Muscle of leg (tissue), 11 donors: ENCODE data around the gene TNRC18. TPM values are rescaled to one million over a fixed set of nuclear protein-coding genes. Genes with fewer than 3 reads are reported as not detected.

Experiments used
- DNase-seq: peaks from one replicate; pipeline ENCODE4 v3.0.0; 2013
- H3K27ac ChIP-seq: one replicate; pipeline ENCODE4 v1.5.1; 2013; ENCODE audit warnings: mild to moderate bottlenecking, low read length, control low read depth
- H3K27me3 ChIP-seq: one replicate; pipeline ENCODE4 v1.6.1; 2013; ENCODE audit warnings: low read length; ENCODE audit not compliant: control insufficient read depth, insufficient read depth
- H3K36me3 ChIP-seq: one replicate; pipeline ENCODE4 v1.6.1; 2013; ENCODE audit warnings: low read length; ENCODE audit not compliant: control insufficient read depth, insufficient read depth
- H3K4me1 ChIP-seq: one replicate; pipeline ENCODE4 v1.6.1; 2013; ENCODE audit warnings: low read length; ENCODE audit not compliant: control insufficient read depth, insufficient read depth
- H3K4me3 ChIP-seq: one replicate; pipeline ENCODE4 v1.5.1; 2013; ENCODE audit warnings: low read length, control low read depth
- H3K9me3 ChIP-seq: replicated peaks from 2 replicates; pipeline ENCODE4 v1.6.1; 2013; ENCODE audit warnings: low read depth, low read length; ENCODE audit not compliant: control insufficient read depth
- WGBS: methylation state at CpG from one replicate; pipeline ENCODE4 v1.1.5; 2013; ENCODE audit warnings: missing lambda C conversion rate; ENCODE audit not compliant: insufficient coverage; 5-methylcytosine and 5-hydroxymethylcytosine counted together
- polyA plus RNA-seq, 8 donors: library from polyadenylated mRNA; unstranded; fragments of 120-200 nt; gene quantifications; one replicate each; pipeline versions ENCODE4 v1.2.1 to v1.2.3, GENCODE V29; 2013; ENCODE audit warnings: inconsistent platforms in 1 of 8, low replicate concordance in 1 of 8; ENCODE audit not compliant: insufficient read length in 8 of 8, insufficient read depth in 1 of 8
- total RNA-seq: library from RNA; stranded (reverse); fragments of 120-200 nt; gene quantifications from one replicate; pipeline ENCODE4 v1.2.4, GENCODE V29; 2013

The TNRC18 gene
- total and polyA plus RNA-seq, 9 donors, result 18.3 to 81.3 (median 56.6) TPM

GRCh38 chr7:5452470-5452899 lies 28.9 kb upstream of the TNRC18 start:
- Histone ChIP-seq H3K4me1 (peaks cover 28% of the 10 kb centered on the region), H3K4me3 (no peak overlapping the region), H3K9me3 (no peaks in the 10 kb centered on the region), H3K27me3 (no peaks in the 10 kb centered on the region), H3K36me3 (no peaks in the 10 kb centered on the region), H3K27ac (no peak overlapping the region)
- no peak for DNase-seq
- 60% methylated on average over 11 of the region's 12 CpGs for WGBS

GRCh38 chr7:5451391-5451790 lies 27.8 kb upstream of the TNRC18 start:
- no peaks in the 10 kb centered on the region for H3K27me3 ChIP-seq
- no peaks in the 10 kb centered on the region for H3K9me3 ChIP-seq
- no peak overlapping the region for H3K27ac ChIP-seq
- H3K4me3 ChIP-seq, result no peak overlapping the region
- H3K36me3 ChIP-seq, result no peaks in the 10 kb centered on the region
- DNase-seq, result no peak
- peaks cover 27% of the 10 kb centered on the region for H3K4me1 ChIP-seq
- 55% methylated on average over 13 of the region's 13 CpGs for WGBS

GRCh38 chr7:5450549-5451327 lies 27.1 kb upstream of the TNRC18 start:
- peak; percentile 81 for DNase-seq
- no peaks in the 10 kb centered on the region for H3K36me3 ChIP-seq
- no peaks in the 10 kb centered on the region for H3K9me3 ChIP-seq
- H3K4me1 ChIP-seq, result peaks cover 27% of the 10 kb centered on the region
- no peaks in the 10 kb centered on the region for H3K27me3 ChIP-seq
- no peak overlapping the region for H3K27ac ChIP-seq
- 17% methylated on average over 10 of the region's 19 CpGs for WGBS
- no peak overlapping the region for H3K4me3 ChIP-seq

- no peak overlapping the region for H3K27ac ChIP-seq
- no peak overlapping the region for H3K4me3 ChIP-seq
- peaks cover 27% of the 10 kb centered on the region for H3K4me1 ChIP-seq
- H3K9me3 ChIP-seq, result no peaks in the 10 kb centered on the region
- 60% methylated on average over 4 of the region's 15 CpGs for WGBS
- peak; percentile 79 for DNase-seq
- no peaks in the 10 kb centered on the region for H3K27me3 ChIP-seq
- H3K36me3 ChIP-seq, result no peaks in the 10 kb centered on the region
These were observed 24.9 kb upstream of the TNRC18 start for GRCh38 chr7:5448378-5449037.

GRCh38 chr7:5445981-5446594 lies 22.5 kb upstream of the TNRC18 start:
- DNase-seq, result no peak
- Histone ChIP-seq H3K27me3 (no peaks in the 10 kb centered on the region), H3K36me3 (no peaks in the 10 kb centered on the region), H3K27ac (no peak overlapping the region), H3K4me3 (no peak overlapping the region), H3K4me1 (peaks cover 19% of the 10 kb centered on the region), H3K9me3 (no peaks in the 10 kb centered on the region)
- 28% methylated on average over 16 of the region's 19 CpGs for WGBS

- DNase-seq, result no peak
- H3K27ac ChIP-seq, result no peak overlapping the region
- no peaks in the 10 kb centered on the region for H3K27me3 ChIP-seq
- H3K9me3 ChIP-seq, result no peaks in the 10 kb centered on the region
- H3K36me3 ChIP-seq, result no peaks in the 10 kb centered on the region
- WGBS, result 67% methylated on average over 11 of the region's 16 CpGs
- no peak overlapping the region for H3K4me3 ChIP-seq
- H3K4me1 ChIP-seq, result peaks cover 13% of the 10 kb centered on the region
These were observed 20.0 kb upstream of the TNRC18 start for GRCh38 chr7:5443678-5444077.

GRCh38 chr7:5442757-5443305 lies 19.2 kb upstream of the TNRC18 start:
- Histone ChIP-seq H3K9me3 (peaks cover 1% of the 10 kb centered on the region), H3K27ac (no peak overlapping the region), H3K4me1 (peaks cover 9% of the 10 kb centered on the region), H3K27me3 (no peaks in the 10 kb centered on the region), H3K36me3 (no peaks in the 10 kb centered on the region), H3K4me3 (no peak overlapping the region)
- no peak for DNase-seq
- 88% methylated on average over 15 of the region's 20 CpGs for WGBS

GRCh38 chr7:5441840-5442503 lies 18.3 kb upstream of the TNRC18 start:
- no peak overlapping the region for H3K27ac ChIP-seq

GRCh38 chr7:5439572-5440496 lies 16.2 kb upstream of the TNRC18 start:
- 68% methylated on average over 16 of the region's 24 CpGs for WGBS
- Histone ChIP-seq H3K9me3 (peaks cover 5% of the 10 kb centered on the region), H3K27ac (no peak overlapping the region), H3K36me3 (peaks cover 4% of the 10 kb centered on the region), H3K4me3 (no peak overlapping the region), H3K27me3 (no peaks in the 10 kb centered on the region), H3K4me1 (peaks cover 9% of the 10 kb centered on the region)
- no peak for DNase-seq

More at GRCh38 chr7:5441840-5442503, 18.3 kb upstream of the TNRC18 start:
- no peak for DNase-seq
- Histone ChIP-seq H3K4me1 (peaks cover 9% of the 10 kb centered on the region), H3K4me3 (no peak overlapping the region), H3K27me3 (no peaks in the 10 kb centered on the region), H3K36me3 (no peaks in the 10 kb centered on the region), H3K9me3 (peaks cover 5% of the 10 kb centered on the region)
- 39% methylated on average over 7 of the region's 11 CpGs for WGBS
